GM18873 (cell line): Measurements from ENCODE around the gene CD177.
"Not testable (repeated sequence)": the region's sequence is repeated elsewhere in the genome, so short reads cannot be mapped to it uniquely, and the experiment has no call there.

Experiments used
- ATAC-seq: cut with Tn5 transposase; IDR thresholded peaks from one replicate; pipeline ENCODE4 v1.9.1; 2021; ENCODE audit warnings: mild to moderate bottlenecking, moderate library complexity, moderate number of reproducible peaks; ENCODE audit not compliant: unreplicated experiment, low FRiP score

CD177 gene

DNA sequence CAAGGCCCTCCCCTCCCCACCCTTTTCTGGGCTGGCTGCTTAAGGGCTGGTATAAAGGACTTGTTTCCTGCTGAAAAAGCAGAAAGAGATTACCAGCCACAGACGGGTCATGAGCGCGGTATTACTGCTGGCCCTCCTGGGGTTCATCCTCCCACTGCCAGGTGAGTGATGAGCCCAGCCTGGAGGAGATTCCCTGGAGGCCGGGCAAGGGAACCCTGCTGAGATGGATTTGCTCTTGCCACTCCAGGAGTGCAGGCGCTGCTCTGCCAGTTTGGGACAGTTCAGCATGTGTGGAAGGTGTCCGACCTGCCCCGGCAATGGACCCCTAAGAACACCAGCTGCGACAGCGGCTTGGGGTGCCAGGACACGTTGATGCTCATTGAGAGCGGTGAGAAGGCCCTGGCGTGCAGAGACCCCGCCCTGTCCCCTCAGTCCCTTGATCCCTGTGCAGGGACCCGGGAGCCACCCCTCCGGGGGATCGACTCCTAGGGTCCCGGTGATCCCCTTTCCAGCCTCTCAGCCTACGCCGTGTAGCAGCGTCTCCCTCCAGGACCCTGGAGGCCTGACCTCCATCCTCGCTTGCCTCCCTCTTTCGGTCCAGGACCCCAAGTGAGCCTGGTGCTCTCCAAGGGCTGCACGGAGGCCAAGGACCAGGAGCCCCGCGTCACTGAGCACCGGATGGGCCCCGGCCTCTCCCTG, at the start of gene CD177:
CD177 (plus strand) TSS at position 81 of the 699 bp plus-strand sequence; CDS start at position 110, 29 bp downstream.
- ATAC-seq = no peak

GRCh38 chr19:43305642-43306041, 47.8 kb upstream of the CD177 start:
- ATAC-seq = no peak

- no peak for ATAC-seq
Observed at GRCh38 chr19:43306097-43306496, 47.4 kb upstream of the CD177 start.

DNA sequence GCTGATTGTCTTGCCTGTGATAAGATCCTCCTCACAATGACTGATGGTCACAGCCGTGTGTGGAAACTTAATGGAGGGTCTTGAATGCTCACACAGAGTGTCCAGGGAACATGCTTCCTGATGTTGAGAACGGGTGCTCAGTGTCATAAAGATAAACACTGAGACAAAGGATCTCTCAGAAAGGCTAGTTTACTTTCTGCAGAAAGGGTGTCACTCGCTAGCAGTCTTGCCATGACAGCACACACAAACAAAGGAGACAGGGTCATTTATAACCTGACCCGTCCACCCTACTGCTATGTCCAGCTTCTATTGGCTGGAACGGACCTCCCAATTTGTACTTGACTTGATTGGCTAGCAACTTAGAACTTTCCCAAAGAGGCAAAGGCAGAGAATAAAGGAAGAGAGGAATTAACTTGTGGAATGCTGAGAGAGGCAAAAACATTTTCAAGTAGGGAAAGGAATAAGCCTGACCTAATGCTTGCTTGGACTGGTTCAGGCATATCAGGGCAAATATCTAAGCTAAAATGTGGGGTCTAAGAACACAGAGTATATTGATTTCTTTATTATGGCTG, 45.2 kb upstream of the CD177 start:
- ATAC-seq = no peak

- ATAC-seq = no peak
Observed at GRCh38 chr19:43309466-43309865, 44.0 kb upstream of the CD177 start.

DNA sequence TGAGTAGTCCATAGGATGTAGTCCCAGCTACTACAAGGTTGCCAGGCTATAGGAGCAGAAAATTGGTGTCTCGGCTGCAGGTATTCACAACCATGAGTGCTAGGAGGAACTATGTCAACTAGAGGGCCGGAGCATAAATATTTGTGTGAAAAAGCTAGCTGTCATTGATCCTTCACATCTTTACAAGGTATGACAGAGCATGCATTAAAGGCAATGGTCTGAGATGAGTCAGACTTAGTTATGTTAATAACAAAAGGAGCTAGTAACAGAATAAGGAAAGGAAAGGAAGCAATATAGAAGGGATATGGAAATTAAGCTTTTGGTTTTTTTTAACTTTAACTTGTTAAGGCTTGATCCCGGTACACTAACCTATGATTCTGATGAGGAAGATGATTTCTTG, 43.3 kb upstream of the CD177 start:
- ATAC-seq = no peak

DNA sequence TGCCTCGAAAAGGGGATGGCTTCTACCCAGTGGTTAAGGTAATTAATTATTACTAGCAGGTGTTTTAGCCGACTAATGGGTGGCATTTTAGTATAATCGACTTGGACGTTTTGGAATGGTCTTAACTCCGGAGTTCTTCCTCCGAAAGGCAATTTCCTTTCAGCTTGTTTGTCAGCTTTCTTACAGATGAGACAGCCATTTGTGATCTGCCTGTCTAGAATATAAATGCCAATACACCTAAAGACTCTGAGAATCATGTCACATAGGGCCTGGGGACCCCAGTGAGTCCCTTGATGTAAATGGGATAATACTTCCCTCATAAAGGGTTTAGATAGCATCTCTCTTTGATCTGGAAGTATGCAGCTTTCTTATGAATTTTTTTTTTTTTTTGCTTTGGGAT, 42.2 kb upstream of the CD177 start:
- no peak for ATAC-seq

DNA sequence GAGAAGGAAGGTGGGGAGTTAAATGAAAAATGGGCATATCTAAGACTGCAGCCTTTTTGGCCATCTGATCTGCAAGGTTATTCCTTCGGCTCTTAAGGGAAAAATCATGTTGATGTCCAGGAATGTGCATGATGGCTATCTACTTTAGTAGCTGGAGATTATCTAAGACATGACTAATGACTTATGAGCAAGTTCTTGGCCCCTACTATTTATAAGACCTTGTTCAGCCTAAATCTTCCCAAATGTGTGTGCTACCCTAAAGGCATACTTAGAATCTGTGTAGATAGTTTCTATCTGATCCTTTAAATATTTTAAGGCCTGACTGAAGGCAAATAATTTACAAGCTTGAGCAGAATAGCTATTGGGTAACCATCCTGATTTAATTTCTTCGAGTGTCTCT, 41.8 kb upstream of the CD177 start:
- no peak for ATAC-seq

DNA sequence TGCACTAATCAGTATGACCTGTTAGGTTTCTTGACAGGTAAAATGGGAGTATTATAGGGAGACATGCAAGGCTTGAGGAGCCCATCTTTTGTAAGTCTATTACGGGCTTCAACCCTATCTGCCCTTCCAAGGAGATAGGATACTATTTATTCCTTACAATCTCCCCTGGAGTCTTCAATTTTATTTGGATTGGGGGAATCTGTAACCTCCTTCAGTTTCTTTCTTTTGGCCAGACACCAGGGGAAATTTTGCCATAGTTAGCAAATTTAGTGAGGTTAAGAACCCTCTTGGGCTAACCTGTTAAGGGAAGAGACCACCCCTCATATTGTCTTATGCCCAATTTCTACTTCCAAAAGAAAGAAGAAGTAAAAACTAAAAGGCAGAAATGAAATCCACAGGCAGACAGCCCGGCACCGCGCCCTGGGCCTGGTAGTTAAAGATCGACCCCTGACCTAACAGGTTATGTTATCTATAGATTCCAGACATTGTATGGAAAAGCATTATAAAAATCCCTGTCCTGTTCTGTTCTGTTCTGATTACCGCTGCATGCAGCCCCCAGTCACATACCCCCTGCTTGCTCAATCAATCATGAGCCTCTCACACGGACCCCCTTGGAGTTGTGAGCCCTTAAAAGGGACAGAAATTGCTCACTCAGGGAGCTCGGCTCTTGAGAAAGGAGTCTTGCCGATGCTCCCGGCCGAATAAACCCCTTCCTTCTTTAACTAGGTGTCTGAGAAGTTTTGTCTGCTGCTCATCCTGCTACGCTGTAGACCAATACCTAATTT, 39.6 kb upstream of the CD177 start:
- no peak for ATAC-seq

- no peak for ATAC-seq
Observed at GRCh38 chr19:43315851-43316250, 37.6 kb upstream of the CD177 start.

- ATAC-seq = no peak
Observed at GRCh38 chr19:43316591-43317319, 36.7 kb upstream of the CD177 start.

GRCh38 chr19:43318203-43318602, 35.3 kb upstream of the CD177 start:
- ATAC-seq = no peak

DNA sequence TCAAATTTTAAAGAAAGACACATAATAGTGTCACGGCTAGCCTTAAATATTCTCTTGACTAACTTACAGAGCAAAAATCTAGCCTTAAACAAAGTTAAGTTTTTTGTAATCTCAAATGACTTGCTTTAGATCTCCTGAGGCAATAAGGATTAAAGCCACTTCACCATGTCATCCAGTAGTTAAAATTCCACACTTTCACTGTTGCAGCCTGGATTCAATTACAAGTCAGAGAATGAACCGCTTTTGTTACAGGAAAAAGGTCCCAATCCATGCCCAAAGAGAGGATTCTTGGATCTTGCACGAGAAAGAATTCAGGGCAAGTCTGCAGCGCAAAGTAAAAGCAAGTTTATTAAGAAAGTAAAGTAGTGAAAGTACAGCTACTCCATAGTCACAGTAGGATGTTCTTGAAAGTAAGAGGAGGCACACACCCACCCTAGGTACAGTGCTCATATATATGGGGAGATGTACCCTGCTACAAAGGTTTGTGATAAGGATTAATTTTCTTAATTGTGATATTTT, 34.6 kb upstream of the CD177 start:
- ATAC-seq = no peak

DNA sequence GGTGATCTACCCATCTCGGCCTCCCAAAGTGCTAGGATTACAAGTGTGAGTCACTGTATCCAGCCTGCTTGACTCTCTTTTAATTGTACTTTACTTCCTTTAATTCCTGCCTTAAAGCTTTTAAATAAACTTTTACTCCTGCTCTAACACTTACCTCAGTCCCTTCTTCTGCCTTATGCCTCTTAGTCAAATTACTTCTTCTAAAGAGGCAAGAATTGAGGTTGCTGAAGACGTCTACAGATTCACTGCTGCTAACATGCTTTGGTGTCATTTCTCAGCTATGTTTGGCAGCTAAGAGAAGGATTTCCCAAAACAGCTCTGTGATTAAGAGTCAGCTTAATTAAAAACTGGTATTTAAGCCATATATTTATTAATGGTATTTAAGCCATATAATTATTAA, 32.9 kb upstream of the CD177 start:
- ATAC-seq = no peak

DNA sequence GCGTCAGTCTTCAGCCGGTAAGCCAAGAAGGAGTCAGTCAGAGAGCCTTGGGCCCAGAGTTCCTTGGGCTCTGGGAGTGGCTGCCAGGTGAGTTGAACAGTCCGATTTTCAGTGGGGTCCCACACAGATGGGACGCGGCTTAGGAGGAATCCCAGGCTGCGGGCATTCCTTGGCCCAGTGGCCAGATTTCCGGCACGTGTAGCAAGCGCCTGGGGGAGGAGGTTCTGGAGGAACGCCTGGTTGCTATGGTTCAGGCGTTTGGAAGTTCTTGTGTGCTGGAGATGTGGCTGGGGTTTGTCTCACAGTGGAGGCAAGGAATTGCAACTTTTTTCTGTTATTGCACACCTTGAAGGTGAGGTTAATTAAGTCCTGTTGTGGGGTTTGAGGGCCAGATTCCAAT, 26.7 kb upstream of the CD177 start:
- ATAC-seq = not testable (repeated sequence)

GRCh38 chr19:43328561-43328960, 24.9 kb upstream of the CD177 start:
- not testable (repeated sequence) for ATAC-seq

DNA sequence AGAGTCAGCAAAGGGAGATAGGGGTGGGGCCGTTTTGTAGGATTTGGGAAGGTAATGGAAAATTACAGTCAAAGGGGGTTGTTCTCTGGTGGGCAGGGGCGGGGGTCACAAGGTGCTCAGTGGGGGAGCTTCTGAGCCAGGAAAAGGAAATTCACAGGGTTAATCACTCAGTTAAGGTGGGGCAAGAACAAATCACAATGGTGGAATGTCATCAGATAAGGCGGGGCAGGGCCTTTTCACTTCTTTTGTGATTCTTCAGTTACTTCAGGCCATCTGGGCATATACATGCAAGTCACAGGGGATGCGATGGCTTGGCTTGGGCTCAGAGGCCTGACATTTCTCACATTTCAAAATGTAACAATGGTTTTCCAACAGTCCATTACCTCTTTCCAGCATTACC, 24.4 kb upstream of the CD177 start:
- not testable (repeated sequence) for ATAC-seq

GRCh38 chr19:43329989-43330388, 23.5 kb upstream of the CD177 start:
- no peak for ATAC-seq

GRCh38 chr19:43330726-43331434, 22.6 kb upstream of the CD177 start:
- ATAC-seq = no peak

GRCh38 chr19:43331435-43332010, 22.0 kb upstream of the CD177 start:
- no peak for ATAC-seq
